HG03139 (cell line): ENCODE results near the gene HOXA3.

Experiments used
- ATAC-seq: cut with Tn5 transposase; IDR thresholded peaks from one replicate; pipeline ENCODE4 v1.9.1; 2021; ENCODE audit not compliant: unreplicated experiment

The HOXA3 gene

DNA sequence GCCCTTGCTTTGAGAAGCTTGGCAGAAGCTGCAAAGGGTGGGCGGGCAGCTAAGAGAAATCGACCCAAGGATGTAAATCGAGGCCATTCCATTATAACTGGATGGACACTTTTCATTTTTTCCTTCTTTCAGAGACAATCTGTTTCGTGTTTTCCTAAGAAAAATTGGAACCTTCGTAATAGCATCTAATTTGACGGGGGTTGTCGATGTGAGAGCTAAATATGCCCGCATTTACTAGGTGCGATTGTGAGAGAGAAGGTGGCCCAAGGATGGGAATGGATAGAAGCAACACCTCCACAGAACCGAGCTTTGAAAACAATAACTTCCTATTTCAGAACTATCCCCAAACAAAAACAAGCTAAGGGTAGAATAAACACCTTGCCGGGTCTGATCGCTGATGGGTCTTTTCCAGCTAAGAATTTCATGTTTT, 21.0 kb downstream of the HOXA3 start:
- ATAC-seq, result no peak

DNA sequence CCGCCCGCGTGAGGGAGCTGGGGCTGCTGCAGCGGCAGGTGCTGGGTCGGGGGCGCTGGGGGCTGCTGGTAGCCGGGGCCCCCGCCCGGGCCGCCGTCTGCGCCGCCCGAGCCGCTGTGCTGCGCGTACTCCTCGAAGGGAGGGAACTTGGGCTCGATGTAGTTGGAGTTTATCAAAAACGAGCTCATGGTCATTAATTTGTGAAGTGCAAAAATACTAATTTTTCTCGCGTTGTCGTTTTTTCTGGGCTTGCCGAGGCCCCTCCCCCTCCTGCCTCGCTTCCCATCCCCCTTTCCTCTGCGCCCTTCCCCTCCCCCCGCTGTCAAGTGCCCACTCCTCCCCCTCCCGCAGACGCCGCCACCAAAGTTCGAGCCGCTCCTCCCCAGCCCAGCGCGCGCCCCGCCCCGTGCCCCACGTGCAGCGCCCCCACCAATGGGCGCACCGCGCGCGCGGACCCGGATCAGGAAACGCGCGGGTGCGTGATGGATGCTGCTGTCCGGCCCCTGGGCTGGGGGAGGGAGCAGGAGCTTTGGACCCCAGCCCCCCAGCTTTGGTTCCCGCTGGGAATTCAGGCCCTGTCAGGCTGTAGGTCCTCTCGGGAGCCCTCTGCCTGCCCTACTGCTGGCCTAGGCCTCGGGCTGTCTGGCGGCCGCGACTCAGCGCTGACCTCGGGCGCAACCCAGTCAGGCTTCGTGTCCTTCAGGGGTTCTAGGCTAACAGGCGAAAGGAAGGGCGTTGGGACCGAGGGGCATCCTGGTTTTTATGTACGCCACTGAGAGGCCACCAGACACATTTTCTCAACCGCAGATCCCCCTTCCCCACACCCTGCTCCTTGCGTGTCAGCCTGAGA, 21.6 kb downstream of the HOXA3 start, which contains the start of gene HOXA4:
Gene HOXA4, minus strand, starts transcription at position 218 of the 850 bp plus-strand sequence. Its CDS starts 24 bp downstream, at position 194.
- no peak for ATAC-seq

DNA sequence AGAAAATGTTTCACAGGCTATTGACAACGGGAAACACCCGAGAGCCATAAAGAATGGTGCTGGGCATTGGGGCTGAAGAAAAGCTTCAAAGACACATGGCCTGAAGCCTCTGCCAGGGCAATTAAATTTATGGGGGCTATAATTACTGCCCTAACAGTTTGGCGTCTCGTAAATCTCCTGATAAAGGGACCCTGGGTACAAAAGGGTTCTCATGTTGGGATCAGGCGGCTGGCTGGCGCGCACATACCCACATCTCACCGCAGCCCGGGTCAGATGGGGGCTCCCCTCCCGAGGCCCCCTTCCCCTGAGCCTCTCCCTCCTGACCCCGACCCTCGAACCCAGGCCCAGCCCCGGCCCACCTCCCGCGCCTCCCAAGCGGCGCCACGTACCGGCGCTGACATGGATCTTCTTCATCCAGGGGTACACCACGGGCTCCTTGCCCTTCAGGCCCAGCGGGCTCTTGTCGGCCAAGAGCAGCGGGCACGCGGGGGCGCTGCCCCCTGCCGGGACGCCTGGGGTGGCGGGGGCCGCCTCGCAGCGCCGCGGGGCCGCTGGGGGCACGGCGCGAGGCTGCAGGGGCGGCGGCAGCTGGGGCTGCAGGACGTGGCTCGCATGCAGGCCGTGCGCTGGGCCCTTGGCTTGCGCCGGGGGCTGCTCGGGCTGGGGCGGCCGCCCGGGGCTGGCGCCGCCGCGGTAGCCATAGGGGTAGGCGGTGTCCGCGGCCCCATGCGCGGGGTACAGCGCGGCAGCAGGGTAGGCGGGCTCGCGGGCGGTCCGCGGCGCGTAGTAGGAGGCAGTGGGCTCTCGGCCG, 22.4 kb downstream of the HOXA3 start:
- no peak for ATAC-seq

DNA sequence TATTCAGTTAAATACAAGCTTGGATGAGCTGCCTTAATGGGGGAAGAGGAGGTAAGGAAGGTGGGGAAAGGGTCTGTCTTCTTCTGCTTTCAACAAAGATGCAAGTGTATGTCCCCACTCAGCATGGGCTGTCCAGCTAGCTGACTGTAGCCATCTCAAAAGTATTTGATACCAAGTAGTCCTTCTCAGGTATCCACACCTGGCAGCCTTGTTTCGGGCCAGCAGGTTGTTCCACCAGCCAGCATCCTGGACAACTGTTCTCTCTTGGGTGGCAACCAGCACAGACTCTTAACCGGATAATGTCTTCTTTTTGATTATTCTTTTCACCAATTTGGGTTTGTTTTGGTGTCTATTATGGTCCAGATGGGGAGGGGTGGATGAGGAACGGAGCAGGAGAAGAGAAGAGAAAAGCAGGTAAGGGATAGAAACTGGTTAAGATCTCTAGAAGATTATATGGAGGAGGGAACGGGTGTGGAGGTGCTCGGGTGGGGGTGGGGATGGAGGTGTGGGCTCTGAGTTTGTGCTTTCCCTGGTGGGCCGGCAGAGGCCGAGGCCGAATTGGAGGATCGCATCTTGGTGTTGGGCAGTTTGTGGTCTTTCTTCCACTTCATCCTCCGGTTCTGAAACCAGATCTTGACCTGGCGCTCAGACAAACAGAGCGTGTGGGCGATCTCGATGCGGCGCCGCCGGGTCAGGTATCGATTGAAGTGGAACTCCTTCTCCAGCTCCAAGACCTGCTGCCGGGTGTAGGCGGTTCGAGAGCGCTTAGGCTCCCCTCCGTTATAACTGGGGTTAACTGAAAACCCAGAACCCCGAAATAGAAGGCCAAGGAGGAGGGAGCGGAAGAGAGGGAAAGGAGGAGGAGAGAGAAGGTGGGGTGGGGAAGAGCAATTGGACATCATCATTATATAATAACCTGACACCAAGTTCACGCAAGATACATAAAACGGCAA, 23.3 kb downstream of the HOXA3 start:
- no peak for ATAC-seq

DNA sequence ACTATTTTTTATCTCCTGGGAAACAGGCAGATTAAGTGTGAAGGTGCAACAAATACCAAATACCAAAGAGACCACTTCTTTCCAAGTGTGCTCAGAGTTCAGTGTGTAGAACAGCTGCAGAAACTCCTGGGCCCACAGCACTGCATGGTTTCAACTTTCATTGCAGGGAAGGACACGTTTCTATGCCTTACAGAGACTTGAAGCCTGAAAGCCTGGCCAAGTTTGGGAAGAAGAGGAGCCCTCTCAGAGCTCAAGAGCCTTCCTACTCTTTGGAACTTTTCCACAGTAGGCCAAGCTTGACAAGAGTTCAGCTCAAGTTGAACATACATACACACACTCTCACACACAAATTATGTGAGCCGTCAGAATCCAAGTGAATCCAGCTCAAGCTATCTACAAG, 24.3 kb downstream of the HOXA3 start:
- no peak for ATAC-seq

DNA sequence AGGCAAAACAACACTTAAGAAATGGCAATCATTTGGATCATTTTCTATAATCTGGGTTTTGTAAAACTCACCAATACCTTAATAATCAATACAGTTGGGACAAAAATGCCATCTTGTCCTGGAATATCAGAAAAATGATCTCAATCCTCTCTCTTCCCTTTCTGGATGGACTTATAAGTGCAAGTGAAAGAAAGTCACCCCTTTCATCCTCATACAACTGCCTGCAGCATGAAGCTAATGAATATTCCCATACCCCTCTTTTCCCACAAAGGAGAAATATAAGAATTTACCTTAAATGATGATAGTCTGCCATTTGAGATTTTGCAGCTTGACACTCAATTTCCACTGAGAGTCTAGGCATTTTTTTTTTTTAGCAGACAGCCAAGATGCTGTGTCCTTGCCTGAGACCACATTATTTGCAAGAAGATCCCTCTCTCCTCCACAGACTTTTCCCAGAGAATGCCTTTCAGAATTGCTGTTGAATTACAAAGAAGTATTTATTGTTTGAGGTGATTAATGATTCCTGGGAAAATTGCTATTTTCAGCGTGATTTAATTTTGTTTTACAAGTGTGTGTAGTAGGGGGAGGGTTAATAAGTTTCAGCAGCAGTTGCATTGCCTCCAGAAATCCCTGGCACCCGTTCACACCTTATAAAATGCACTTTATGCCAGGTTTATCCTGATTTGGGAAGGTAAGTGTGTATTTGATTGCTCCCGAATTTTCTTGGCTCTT, 25.6 kb downstream of the HOXA3 start:
- ATAC-seq, result no peak

DNA sequence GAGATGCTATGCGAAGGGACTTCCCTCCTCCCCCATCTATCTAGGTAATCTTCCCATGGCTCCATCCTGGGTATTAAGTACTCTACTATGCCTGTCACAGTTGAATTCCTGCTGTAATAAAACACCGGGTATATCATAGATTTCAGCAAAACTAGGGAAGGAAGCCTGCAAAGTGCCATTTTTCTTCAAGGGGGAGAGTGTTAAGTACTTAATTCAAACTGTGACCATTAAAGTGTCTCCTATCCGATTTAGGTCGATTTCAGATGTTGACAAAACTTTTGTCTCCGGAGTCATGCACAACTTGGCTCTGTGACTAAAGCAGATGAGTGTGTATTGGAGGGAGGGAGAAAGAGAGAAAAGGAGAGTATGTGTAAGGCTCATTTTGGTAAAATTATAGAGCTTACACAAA, 26.4 kb downstream of the HOXA3 start:
- no peak for ATAC-seq

DNA sequence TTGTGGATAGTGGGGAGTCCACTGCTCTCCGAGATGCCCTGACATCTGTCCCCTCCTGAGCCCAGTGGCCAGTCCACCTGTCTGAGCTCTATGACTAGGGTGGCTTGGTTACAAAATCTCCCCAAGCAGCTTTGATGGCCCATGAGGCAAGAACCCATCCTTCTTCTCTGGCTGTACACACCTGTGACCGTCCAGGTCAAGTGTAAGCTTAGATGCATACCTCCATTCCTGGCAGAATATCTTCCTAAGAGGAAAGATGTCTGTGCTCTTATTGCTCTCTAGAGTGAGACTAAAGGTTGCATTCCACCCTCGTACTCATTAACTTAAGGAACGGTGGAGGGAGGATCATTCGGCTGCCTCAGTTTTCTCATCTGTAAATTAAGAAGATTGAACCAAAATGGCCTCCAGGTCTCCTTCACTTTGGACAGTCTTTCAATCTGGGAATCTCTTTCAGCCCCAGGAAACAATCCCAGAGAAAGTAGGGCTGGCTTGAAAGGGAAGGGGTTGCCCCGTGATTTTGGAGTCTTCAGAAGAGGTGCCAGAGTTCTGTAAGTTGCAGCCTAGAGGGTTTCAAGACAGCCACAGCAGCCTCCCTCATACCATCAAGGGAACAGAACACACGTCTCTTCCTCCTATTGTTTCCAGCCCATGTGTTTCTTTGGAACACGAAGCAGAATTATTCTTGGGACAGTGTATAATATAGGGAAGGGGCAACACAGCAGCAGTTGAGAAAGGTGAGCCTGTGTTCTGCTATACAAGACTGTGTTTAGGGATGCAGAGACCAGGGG, 27.3 kb downstream of the HOXA3 start:
- no peak for ATAC-seq

DNA sequence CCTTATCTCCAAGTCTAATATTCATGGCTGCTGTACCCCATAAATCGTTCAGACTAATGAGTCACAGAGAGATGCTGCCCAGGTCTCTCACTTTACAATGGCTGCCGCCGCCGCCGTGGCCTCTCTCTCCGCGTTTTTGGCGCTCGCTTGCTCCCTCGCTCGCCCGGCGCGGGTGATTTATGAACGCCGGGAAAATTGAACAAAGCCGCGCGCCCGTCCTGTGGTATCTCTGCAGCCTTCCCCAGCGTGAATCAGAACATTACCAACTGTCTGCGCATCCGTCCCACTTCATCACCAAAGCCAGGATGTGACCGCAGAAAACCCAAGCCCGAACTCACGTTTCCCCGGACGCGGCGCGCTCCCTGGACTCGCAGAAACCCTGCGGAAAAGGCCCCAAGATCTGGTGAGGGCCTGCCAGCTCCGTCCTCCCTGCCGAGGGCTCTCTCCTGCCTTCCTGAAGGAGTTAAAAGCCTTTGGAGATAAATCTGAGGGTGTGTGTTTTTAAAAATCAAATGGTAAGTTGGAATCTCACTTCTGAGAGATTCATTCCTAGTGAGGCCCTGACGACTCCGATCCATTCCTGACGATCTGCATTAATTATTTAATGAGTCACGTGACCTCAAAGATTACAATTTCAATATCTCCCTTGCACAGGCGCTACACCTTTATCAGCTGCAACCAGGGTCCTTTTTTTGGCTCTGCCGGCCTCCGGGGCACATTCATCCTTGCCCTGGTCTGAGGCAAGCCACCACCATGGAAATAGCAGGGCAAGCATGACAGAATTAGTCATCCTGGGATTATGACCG, 28.1 kb downstream of the HOXA3 start:
- ATAC-seq, result no peak

DNA sequence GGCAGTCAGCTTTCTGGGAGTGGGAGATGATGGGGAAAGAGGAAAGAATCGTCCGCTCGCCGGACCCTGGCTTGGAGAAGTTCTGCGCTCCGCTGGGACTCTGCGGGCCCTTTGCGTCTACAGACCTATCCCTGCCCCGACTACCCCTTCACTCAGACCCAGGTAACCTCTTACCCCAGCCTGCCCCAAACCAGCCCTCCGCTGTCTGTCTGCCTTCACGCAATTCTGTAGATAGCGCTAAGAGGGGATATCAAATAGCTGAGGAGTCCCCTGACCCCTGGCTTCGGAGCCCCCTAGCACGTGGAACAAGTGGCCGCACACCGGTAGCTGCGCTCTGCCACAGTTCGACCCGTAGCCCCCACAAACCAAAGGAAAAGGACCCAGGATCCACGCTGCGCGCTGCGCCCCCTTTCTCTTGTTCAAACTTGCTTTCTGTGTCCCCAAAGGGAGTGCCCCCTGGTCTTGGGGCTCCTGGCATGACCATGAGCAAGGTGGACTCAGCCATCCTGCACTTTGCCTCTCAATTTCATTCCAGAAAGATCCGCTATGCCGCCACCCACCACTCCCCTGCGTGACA, 28.8 kb downstream of the HOXA3 start:
- ATAC-seq, result no peak

DNA sequence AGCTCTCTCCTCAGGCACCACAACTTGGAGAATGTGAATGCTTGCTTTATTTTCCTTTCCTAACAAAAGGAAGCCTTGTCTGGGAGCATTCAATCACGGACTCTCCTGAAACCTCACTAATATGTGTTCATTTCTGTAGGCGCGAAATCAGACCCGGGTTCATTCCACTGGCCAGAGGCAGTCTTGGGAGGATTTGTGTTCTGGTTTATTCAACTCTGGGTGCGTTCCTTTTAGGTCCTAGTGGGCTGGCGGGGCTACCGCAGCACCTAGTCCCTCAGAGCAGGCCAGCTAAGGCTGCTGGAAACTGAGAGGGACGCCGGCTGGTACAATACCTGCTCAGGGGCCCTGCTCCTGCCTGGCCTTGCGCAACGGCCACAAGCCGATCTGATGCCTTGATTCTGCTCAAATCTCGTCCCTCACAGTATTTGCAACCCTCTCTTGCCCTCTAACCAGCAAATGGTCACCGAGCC, 29.3 kb downstream of the HOXA3 start:
- no peak for ATAC-seq

DNA sequence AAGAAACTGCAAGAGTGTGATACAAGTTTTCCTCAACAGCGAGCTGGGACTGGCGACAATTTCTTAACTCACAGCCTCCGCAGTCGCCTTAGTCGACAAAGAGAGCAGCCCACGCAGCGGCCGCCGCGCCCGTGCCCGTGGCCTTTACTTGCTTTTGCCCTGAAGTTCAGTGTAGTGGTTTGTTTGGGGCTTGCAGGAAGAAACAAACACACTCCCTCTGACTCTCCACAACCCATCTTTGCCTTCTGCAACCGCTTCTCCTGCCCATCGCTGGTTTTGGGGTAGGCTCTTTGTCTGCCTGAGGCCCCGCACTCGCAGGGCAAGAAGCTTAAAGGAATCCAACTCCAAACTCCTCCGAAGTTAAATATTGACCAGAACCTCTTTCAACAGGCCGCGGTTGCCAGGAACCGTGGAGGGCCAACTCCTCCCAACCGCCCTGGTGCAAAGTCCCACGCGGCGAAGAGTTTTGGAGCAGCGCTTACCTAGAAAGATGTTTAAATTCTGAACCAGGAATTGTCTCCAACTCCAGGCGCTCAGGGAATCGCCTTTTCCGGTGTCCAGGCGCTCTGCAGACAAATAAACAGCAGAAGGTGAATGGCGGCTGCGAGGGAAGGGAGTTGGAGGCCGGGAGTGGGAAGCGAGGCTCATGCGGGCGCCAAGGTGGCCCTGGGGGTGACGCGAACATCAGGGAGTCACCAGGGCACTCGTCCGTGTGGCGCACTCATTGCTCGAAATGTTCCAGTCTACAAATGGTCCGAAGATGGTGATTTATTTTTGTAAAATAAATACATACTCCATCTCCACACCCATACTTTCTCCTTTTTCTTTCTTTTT, 30.1 kb downstream of the HOXA3 start:
- ATAC-seq, result no peak

DNA sequence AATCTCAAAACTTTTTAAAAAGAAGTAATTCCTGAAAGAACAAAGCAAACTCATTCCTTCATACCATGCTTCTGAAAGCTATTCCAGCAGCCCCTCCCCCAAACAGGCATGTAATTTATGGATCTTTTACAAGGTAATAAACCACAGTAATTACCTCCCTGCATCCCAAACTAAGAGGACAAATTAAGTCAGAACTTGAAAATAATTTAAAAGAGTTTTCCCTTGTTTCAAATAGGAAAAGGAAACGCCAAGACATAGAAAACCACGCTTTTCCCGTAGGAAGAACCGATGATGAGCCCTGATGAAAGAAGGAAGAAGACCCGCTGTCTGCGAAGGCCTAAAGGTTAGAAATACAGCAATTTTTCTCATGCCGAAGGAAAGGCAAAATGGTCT, 30.7 kb downstream of the HOXA3 start:
- ATAC-seq, result no peak

DNA sequence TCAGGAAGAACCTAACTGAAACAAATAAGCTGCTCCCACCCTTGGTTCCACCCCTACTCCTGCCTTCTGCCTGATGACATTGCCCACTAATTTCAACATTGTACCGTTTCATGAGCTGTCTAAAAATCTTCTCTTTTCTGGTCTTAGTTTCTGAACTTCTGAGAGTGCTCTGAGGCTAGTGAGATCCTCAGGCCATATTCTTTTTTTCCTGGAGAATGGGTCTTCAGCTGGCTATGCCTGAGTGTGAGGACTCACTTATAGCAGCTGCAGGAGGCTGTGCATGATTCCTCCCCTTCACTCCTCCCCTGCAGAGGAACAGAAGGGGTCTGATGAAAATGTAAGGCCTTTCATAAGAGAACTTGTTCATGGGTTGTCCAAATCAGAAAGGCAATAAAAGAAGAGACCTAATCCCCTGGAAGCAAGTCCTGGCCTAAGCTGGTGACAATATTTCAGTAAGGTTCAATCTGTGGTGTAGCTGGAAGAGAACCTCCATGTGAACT, 32.9 kb downstream of the HOXA3 start:
- ATAC-seq, result no peak

DNA sequence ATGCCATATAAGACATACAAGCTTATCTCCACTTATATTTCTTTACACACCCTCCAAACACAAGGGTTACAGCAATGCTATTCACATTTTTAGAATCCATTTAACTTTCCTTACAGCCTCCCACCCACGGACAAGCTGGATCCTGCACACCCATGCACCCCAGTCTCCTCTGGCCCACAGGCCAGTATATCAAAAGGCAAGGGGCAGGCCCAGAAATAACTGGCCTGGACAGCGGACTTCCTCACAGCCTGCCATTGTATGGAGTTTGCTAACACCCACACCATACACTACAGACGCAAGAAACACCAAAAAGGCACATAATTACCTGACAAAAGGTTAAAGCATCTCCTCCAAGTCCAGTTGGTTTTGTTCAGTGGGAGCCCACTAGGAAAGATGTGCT, 33.8 kb downstream of the HOXA3 start:
- no peak for ATAC-seq

DNA sequence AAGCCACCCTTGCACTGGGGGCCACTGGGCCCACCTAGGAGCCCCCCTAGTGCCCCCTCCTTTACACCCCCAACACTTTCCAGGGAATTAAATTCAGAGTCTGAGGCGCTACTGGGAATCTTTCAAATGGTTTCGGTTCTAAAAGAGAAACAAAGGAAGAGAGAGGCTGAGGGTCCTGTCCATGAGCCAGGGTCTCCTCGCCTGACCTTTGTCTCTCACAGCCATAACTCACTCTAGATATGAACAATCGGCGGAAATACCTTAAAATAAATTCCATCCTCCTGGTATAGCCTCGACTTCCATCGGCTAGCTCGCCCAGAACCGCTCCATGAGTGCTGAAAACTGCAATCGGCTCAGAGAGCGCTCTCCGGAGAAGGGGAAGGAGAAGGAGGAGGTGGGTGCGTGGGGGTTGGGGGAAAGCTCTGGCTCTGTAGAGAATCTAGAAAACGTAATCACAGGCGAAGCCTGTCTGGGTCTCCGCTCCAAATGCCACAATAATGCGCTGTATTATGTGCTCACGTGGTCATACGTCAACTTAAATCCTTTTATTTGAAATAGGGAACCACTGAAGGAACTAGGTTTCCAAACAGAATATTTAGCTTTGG, 34.4 kb downstream of the HOXA3 start:
- no peak for ATAC-seq
